WI38 (cell line): ENCODE measurements around the gene OR51B5.
"Not testable (repeated sequence)": the region's sequence is repeated elsewhere in the genome, so short reads cannot be mapped to it uniquely, and the experiment has no call there.

ENCODE experiments used
- H3K4me3 ChIP-seq: 2 replicates; pipeline ENCODE4 v1.5.1; 2011; ENCODE audit warnings: low read depth, mild to moderate bottlenecking, control low read depth, low read length
- TF ChIP-seq, protein P1 (sequence below): IDR thresholded peaks from 2 replicates; pipeline ENCODE4 v1.5.1; 2012; ENCODE audit warnings: low read depth, mild to moderate bottlenecking, control low read depth, low read length

Gene OR51B5

DNA sequence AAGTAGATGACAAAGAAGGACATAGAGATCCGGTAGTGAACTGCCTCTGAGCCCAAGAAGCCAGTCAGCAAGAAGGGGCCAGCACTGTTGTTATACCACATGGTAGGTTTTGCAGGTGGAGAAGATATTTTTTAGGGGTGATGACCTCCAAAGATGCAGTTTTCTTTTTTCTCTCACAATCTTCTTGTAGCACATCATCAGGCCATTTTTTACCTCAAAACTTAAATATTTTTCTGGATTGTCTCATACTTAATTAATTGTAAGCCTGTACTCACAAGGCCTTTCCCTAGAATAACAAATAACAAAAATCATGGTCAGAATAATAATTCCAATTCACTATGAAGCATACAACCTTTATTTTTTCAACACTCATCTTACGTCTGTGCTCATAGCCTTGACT, 41.5 kb downstream of the OR51B5 start, which contains the start of gene OR51B4:
Gene OR51B4 (minus strand): TSS at position 101 of the 400 bp plus-strand sequence. CDS start 0 bp downstream, at position 101.
- TF ChIP-seq, protein P1, sequence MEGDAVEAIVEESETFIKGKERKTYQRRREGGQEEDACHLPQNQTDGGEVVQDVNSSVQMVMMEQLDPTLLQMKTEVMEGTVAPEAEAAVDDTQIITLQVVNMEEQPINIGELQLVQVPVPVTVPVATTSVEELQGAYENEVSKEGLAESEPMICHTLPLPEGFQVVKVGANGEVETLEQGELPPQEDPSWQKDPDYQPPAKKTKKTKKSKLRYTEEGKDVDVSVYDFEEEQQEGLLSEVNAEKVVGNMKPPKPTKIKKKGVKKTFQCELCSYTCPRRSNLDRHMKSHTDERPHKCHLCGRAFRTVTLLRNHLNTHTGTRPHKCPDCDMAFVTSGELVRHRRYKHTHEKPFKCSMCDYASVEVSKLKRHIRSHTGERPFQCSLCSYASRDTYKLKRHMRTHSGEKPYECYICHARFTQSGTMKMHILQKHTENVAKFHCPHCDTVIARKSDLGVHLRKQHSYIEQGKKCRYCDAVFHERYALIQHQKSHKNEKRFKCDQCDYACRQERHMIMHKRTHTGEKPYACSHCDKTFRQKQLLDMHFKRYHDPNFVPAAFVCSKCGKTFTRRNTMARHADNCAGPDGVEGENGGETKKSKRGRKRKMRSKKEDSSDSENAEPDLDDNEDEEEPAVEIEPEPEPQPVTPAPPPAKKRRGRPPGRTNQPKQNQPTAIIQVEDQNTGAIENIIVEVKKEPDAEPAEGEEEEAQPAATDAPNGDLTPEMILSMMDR = no peak
- H3K4me3 ChIP-seq = no peak within 1 kb of the TSS

DNA sequence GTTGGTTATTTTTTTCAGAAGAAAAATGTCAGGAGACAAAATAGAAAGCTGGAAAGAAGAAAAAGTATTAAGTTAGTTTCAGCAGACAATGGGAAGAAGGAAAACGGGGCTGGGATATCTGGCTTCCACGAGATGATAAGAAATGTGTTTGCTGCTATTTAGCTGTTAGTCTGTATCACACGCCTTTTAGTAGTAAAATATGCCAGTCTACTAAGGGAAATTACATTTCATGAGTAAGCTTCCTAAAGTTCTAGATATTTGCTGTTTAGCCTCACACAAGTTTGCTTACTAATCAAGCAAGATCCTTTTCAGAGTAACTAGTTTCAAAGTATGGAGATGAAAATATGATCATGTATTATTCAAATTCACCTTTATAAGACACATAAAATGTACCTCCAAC, 43.1 kb downstream of the OR51B5 start:
- no peak overlapping the region for H3K4me3 ChIP-seq
- TF ChIP-seq, protein P1 = no peak

DNA sequence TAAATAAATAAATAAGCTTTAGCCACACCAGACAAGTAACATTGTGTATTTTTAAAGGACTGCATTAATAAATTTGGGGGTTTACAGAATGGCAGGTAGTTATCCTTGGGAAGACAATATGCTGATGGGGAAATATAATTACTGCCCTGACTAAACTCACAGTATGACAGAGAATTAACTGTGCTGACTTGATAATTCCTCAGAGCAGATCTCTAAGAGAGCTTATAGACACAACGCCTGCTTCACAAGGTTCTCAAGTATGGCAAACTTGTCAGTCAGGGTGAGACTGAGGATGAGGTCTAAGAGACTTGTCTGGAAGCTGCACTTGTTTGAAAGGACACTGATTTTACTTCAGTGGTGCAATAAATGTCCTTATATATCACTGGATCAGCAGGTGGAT, 44.9 kb downstream of the OR51B5 start:
- TF ChIP-seq, protein P1 = no peak
- no peak overlapping the region for H3K4me3 ChIP-seq

DNA sequence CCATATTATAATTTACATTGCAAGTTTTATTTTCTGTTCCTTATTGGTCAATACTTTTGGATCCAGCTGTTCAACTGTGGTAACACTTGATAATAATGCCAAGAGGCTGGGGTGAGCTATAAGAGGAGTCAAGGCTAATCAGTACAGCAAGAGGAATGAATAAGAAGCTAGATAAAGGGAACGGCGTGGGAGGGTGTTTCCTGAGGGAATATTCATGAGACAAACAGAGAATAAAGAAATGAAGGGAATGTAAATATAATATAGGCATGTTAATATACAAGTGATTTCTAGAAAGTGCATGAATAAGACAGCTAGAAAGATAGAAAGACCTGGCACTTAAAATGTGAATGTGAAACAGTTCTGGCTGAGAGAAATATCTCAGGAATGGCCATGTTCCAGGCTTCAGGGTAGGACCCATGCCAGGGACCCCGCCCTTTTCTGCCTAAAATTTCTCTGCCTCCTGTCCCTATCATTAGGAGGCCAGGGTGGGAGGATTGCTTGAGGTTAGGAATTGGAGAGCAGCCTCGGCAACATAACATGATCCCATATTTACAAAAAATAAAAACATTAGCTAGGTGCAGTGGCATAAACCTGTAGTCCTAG, 45.5 kb downstream of the OR51B5 start:
- TF ChIP-seq, protein P1 = no peak
- H3K4me3 ChIP-seq = no peak overlapping the region

DNA sequence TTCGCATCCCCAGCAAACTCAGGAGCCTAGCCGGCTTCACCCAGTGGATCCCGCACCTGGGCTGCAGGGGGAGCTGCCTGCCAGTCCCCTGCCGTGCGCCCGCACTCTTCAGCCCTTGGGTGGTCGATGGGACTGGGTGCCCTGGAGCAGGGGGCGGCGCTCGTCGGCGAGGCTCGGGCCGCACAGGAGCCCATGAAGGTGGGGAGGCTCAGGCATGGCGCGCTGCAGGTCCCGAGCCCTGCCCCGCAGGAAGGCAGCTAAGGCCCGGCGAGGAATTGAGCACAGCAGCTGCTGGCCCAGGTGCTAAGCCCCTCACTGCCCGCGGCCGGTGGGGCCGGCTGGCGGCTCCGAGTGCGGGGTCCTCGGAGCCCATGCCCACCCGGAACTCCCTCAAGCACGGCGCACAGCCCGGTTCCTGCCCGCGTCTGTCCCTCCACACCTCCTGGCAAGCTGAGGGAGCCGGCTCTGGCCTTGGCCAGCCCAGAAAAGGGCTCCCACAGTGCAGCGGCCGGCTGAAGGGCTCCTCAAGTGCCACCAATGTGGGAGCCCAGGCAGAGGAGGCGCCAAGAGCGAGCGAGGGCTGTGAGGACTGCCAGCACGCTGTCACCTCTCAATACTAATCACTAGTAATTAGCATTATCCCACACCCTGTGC, 48.9 kb downstream of the OR51B5 start:
- H3K4me3 ChIP-seq = not testable (repeated sequence)

DNA sequence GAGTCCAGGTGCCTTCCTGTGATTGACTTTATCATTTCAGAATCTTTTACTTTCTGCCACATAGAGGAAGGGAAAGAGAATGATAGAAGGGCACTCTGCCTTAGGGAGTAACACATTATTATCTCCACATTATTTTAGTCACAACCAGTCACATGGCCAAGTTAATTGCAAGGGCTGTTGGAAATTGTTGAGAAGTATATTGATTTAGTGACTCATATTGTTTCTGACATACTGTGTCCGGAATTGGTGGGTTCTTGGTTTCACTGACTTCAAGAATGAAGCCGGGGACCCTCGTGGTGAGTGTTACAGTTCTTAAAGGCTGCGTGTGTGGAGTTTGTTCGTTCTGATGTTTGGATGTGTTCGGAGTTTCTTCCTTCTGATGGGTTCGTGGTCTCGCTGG, 50.3 kb downstream of the OR51B5 start:
- no peak overlapping the region for H3K4me3 ChIP-seq
- TF ChIP-seq, protein P1 = no peak
